GM12865 (cell line): Measurements from ENCODE around the gene ARHGEF12.

ENCODE experiments used
- DNase-seq: peaks from one replicate; pipeline ENCODE4 v3.0.0; 2010; ENCODE audit warnings: low read depth
- H3K4me3 ChIP-seq: 2 replicates; pipeline ENCODE4 v1.5.1; 2011; ENCODE audit warnings: mild to moderate bottlenecking, low read depth, low read length, control low read depth
- CTCF ChIP-seq: IDR thresholded peaks from 2 replicates; pipeline ENCODE4 v1.5.1; 2011; ENCODE audit warnings: low read length, control low read depth, low read depth, inconsistent platforms; ENCODE audit not compliant: insufficient read depth; ENCODE audit errors: missing control alignments

ARHGEF12 gene

GRCh38 chr11:120471994-120472393, 135.8 kb downstream of the ARHGEF12 start:
- no peak for DNase-seq
- no peak overlapping the region for H3K4me3 ChIP-seq
- no peak for TF ChIP-seq CTCF

DNA sequence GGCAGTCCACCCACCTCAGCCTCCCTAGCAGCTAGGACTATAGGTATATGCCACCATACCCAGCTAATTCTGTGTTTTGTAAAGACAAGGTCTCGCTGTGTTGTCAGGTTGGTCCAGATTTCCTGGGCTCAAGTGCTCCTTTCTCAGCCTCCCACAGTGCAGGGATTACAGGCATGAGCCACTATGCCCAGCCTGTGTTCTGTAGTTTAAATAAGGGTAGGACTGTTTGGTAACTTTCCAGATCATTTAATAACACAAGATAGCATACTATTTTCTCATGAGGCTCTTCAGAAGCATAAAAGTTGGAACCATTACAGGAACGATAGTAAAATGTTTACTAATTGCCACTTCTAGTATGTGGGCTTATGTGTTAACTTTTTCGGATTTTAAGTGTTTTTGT, 137.3 kb downstream of the ARHGEF12 start:
- H3K4me3 ChIP-seq = no peak overlapping the region
- no peak for TF ChIP-seq CTCF
- no peak for DNase-seq

DNA sequence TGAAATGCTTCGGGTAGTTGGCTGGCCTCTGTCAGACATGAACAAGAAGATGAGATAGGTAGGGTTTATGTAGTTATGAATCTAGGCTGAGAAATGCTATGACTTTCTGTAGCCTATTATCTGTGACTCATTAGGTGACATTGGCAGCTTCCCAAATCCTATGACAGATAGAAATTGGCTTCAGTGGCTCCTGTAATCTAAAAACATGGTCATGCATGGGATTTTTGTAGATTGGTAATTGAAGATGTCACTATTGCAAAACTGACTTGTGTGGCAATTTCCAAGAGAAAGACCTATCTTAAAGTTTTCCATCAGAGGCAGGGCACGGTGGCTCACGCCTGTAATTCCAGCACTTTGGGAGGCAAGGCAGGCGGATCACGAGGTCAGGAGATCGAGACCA, 145.9 kb downstream of the ARHGEF12 start:
- TF ChIP-seq CTCF = no peak
- H3K4me3 ChIP-seq = no peak overlapping the region
- DNase-seq = no peak

DNA sequence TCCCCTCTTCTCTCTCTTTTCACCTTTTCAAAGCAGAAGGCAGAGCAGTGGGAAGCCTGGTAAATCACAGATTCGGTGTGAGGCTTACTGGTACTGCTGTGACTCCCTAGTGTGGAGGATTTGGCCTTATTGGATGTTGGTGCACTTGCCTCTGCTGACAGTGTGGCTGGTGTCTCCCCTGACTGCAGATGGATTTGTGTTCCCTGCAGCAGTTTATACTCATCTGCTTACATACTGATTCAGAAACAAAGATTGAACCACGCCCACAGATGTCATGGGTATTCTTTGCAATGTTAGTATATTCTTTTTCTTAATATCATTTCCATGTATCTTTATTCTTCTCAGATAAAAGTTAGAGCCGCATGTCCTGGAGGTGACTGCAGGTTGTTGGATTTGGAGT, 148.5 kb downstream of the ARHGEF12 start:
- no peak overlapping the region for H3K4me3 ChIP-seq
- no peak for TF ChIP-seq CTCF
- DNase-seq = no peak

DNA sequence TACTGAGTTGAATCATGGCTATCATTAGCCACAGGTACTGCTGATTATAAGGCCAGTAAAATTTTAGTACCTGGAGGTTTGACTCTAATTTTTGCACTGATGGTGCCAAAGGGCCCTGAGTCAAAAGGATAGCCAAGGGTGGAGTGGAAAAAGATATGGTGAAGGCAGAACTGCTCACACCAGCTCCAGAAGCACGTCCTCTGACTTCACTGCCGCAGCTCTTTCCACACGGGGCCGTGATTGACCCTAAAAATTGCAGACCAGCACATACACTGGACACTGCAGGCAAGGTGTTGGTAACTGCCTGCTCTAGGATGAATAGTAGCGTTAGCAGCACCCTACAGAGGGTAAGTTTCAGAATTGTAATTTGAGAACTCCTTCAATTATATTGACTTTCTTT, 149.9 kb downstream of the ARHGEF12 start:
- no peak overlapping the region for H3K4me3 ChIP-seq
- TF ChIP-seq CTCF = no peak
- no peak for DNase-seq

DNA sequence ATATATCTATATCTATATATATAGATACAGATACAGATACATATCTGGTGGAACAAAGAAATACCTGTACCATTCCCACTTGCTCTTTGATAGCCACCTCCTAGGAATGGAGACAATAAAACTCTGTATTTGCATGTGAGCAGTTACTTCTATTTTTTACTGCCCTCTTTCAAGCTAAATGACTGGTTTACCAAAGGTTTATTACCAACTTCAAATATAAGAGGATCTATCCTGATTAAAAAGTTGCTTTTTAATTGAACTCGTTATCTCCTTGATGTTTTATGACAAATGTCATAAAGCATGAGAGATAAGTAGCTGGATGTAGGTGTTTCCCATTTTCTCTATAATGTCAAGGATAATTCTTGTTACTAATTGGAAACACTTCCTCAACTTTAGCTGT, 153.6 kb downstream of the ARHGEF12 start:
- no peak for DNase-seq
- TF ChIP-seq CTCF = no peak
- H3K4me3 ChIP-seq = no peak overlapping the region

GRCh38 chr11:120492486-120492885, 156.3 kb downstream of the ARHGEF12 start:
- no peak for DNase-seq
- no peak for TF ChIP-seq CTCF
- H3K4me3 ChIP-seq = no peak overlapping the region
